ENCODE measurements around the gene MGST2.

- TF ChIP-seq CTCF (IDR thresholded peaks at IDR 0.05; ENCODE audit: low read depth, low read length, poor library complexity, severe bottlenecking) (no peak), EZH2phosphoT487 (IDR thresholded peaks at IDR 0.05; ENCODE audit: borderline replicate concordance, low read length) (no peak)
Observed at GRCh38 chr4:139647952-139648351, 17.7 kb upstream of the MGST2 start.

All from DOHH2 (cell line).